OCI-LY7 (cell line): ENCODE measurements around the gene DOP1A.

ENCODE experiments used
- CTCF ChIP-seq: fragments of 200-600 bp; sonication (generic); conservative IDR thresholded peaks from 2 replicates; pipeline ENCODE4 v1.5.1; 2014; ENCODE audit warnings: mild to moderate bottlenecking, antibody characterized with exemption, low read length, moderate library complexity, mixed read lengths
- EZH2phosphoT487 ChIP-seq: fragments of 200-600 bp; sonication (generic); IDR thresholded peaks from 2 replicates; pipeline ENCODE4 v1.6.1; 2018; ENCODE audit warnings: low read depth, borderline replicate concordance, mild to moderate bottlenecking, mixed run types, antibody characterized with exemption, low read length, moderate library complexity, mixed read lengths

DNA sequence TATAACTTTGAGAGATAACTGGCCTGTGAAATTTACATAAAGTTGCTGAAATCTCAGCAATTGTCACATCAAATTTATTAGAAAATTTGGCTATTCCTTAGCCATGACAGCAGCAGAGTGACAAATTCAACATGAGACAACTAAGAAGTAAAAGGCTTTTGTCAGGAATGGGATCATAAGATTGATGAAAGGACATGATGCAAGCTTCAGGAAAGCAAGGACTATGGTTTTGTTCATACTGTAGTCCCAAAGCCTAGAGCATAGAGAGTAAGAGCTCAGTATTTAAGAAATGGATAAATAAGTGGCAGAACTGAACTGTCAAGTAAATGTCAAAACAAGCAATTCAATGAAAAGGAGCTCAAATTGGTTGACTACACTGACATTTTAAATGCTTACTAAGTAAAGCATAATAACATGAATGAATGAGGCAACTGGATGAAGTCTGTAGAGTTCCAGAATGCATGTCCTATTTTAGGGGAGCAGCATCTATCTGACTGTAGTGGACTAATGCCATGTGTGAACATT lies 113.0 kb downstream of the DOP1A start:
- TF ChIP-seq CTCF (no peak), EZH2phosphoT487 (no peak)
